HG02884 (cell line): ENCODE data around the gene SKOR2.

Experiments
- ATAC-seq: cut with Tn5 transposase; IDR thresholded peaks from one replicate; pipeline ENCODE4 v1.9.1; 2021; ENCODE audit warnings: mild to moderate bottlenecking, moderate library complexity; ENCODE audit not compliant: unreplicated experiment

SKOR2 gene

GRCh38 chr18:47260120-47260923 is 8.9 kb upstream of the SKOR2 start:
- ATAC-seq, result no peak

GRCh38 chr18:47254341-47254939 is 3.0 kb upstream of the SKOR2 start:
- no peak for ATAC-seq

- no peak for ATAC-seq
These were observed 1.7 kb upstream of the SKOR2 start for GRCh38 chr18:47253101-47253654.

- ATAC-seq, result no peak
These were observed 941 bp downstream of the SKOR2 start for GRCh38 chr18:47250391-47251046.

- ATAC-seq, result no peak
These were observed 2.0 kb downstream of the SKOR2 start for GRCh38 chr18:47249314-47249981.

GRCh38 chr18:47248604-47249313 is 2.7 kb downstream of the SKOR2 start:
- ATAC-seq, result no peak

- no peak for ATAC-seq
These were observed 3.3 kb downstream of the SKOR2 start for GRCh38 chr18:47248115-47248603.

- no peak for ATAC-seq
These were observed 3.9 kb downstream of the SKOR2 start for GRCh38 chr18:47247416-47248114.

GRCh38 chr18:47247036-47247415 is 4.4 kb downstream of the SKOR2 start:
- no peak for ATAC-seq

GRCh38 chr18:47246027-47246971 is 5.2 kb downstream of the SKOR2 start:
- ATAC-seq, result no peak

- ATAC-seq, result no peak
These were observed 7.4 kb downstream of the SKOR2 start for GRCh38 chr18:47244086-47244485.

GRCh38 chr18:47235096-47235495 is 16.4 kb downstream of the SKOR2 start:
- ATAC-seq, result no peak

GRCh38 chr18:47226660-47227059 is 24.8 kb downstream of the SKOR2 start:
- no peak for ATAC-seq

GRCh38 chr18:47215554-47216138 is 35.8 kb downstream of the SKOR2 start:
- ATAC-seq, result no peak

GRCh38 chr18:47209171-47209570 is 42.3 kb downstream of the SKOR2 start:
- no peak for ATAC-seq

GRCh38 chr18:47206945-47207637 is 44.4 kb downstream of the SKOR2 start:
- no peak for ATAC-seq

- ATAC-seq, result no peak
These were observed 46.4 kb downstream of the SKOR2 start for GRCh38 chr18:47204908-47205522.
